H1 (cell line): ENCODE data around the gene COL8A1. TPM values are rescaled to one million over a fixed set of nuclear protein-coding genes. Genes with fewer than 3 reads are reported as not detected.

Source experiments
- CTCF ChIA-PET: fragments of 300-600 bp; sonication (Branson Sonifier 250); formaldehyde crosslinking; loops from one replicate; lab custom pipeline; 2021; ENCODE audit not compliant: partially characterized antibody; lab: Charles Lee
- POLR2A ChIA-PET: fragments of 300-600 bp; sonication (Branson Sonifier 250); formaldehyde crosslinking; loops from one replicate; lab custom pipeline; 2021; ENCODE audit warnings: inconsistent platforms; ENCODE audit not compliant: partially characterized antibody; lab: Charles Lee
- DNase-seq, 2 experiments: peaks; one replicate each; pipeline versions ENCODE4 v3.0.0 to v3.0.0-alpha.2; 2010 to 2022; ENCODE audit warnings: low spot score in 2 of 2, low read depth in 1 of 2, mixed read lengths in 1 of 2
- FAIRE-seq: peaks from 2 replicates; lab custom pipeline; 2011; peaks lifted over from hg19 to GRCh38; lab: Jason Lieb, UNC
- H2AFZ ChIP-seq: 2 replicates; pipeline ENCODE4 v1.8.1; 2012; ENCODE audit warnings: low read length, inconsistent platforms
- H2AK5ac ChIP-seq: 2 replicates; pipeline ENCODE4 v1.6.1; 2013; ENCODE audit warnings: low read depth, low read length
- H2BK120ac ChIP-seq: replicated peaks from 2 replicates; pipeline ENCODE3; 2013; ENCODE audit warnings: low read depth, low read length, inconsistent platforms
- H2BK12ac ChIP-seq: 2 replicates; pipeline ENCODE4 v1.6.1; 2013; ENCODE audit warnings: low read depth, low read length
- H2BK15ac ChIP-seq: 2 replicates; pipeline ENCODE4 v1.6.1; 2013; ENCODE audit warnings: low read length
- H2BK20ac ChIP-seq: 2 replicates; pipeline ENCODE4 v1.6.1; 2013; ENCODE audit warnings: low read length
- H2BK5ac ChIP-seq: 2 replicates; pipeline ENCODE4 v1.6.1; 2013; ENCODE audit warnings: low read depth, low read length
- H3K14ac ChIP-seq: 2 replicates; pipeline ENCODE4 v1.6.1; 2013; ENCODE audit warnings: inconsistent platforms; ENCODE audit not compliant: insufficient read length
- H3K18ac ChIP-seq: 2 replicates; pipeline ENCODE4 v1.6.1; 2013; ENCODE audit warnings: low read length; ENCODE audit errors: extremely low read depth
- H3K23ac ChIP-seq: 2 replicates; pipeline ENCODE4 v1.6.1; 2013; ENCODE audit warnings: inconsistent platforms; ENCODE audit not compliant: insufficient read length
- H3K23me2 ChIP-seq: 2 replicates; pipeline ENCODE4 v1.6.1; 2013; ENCODE audit warnings: low read depth, low read length
- H3K27ac ChIP-seq: 2 replicates; pipeline ENCODE4 v1.6.1; 2011; ENCODE audit warnings: low read depth, low read length, inconsistent platforms
- H3K27me3 ChIP-seq, 4 experiments: replicated peaks in 1 of 4; 1 replicate in 1 of 4; 2 replicates in 3 of 4; pipeline versions ENCODE4 v1.6.1 to v1.8.1; 2011 to 2013; ENCODE audit warnings: low read length in 3 of 4, mild to moderate bottlenecking in 3 of 4, inconsistent platforms in 2 of 4, mixed read lengths in 2 of 4, moderate library complexity in 1 of 4; ENCODE audit not compliant: control insufficient read depth in 3 of 4, insufficient read depth in 3 of 4; ENCODE audit errors: extremely low read depth in 1 of 4
- H3K36me3 ChIP-seq, 4 experiments: 2 replicates each; pipeline versions ENCODE4 v1.6.1 to v1.8.1; 2011 to 2013; ENCODE audit warnings: mild to moderate bottlenecking in 4 of 4, low read length in 3 of 4, moderate library complexity in 2 of 4, control low read depth in 1 of 4, inconsistent platforms in 1 of 4; ENCODE audit not compliant: insufficient read depth in 4 of 4, control insufficient read depth in 2 of 4
- H3K4ac ChIP-seq: replicated peaks from 2 replicates; pipeline ENCODE3; 2013; ENCODE audit warnings: low read length, low read depth, mixed read lengths, inconsistent platforms; ENCODE audit not compliant: insufficient read length
- H3K4me1 ChIP-seq, 4 experiments: replicated peaks in 1 of 4; 1 replicate in 1 of 4; 2 replicates in 3 of 4; pipeline versions ENCODE4 v1.6.1 to v1.8.1; 2011 to 2013; ENCODE audit warnings: low read length in 3 of 4, inconsistent platforms in 2 of 4, mixed read lengths in 1 of 4; ENCODE audit not compliant: insufficient read depth in 4 of 4, control insufficient read depth in 3 of 4
- H3K4me2 ChIP-seq, 2 experiments: 2 replicates each; pipeline versions ENCODE4 v1.6.1 to v1.8.1; 2011 to 2013; ENCODE audit warnings: low read depth in 2 of 2, low read length in 2 of 2, control low read depth in 1 of 2, inconsistent platforms in 1 of 2, mild to moderate bottlenecking in 1 of 2; ENCODE audit not compliant: insufficient read depth in 1 of 2
- H3K4me3 ChIP-seq, 4 experiments: fragments of 200-600, 300-600 bp in 1 of 4; sonication (generic), shearing (Covaris generic), sonication (Bioruptor Twin) in 1 of 4; 2 replicates each; pipeline versions ENCODE4 v1.5.1 to v1.8.1; 2011 to 2016; ENCODE audit warnings: low read length in 4 of 4, low read depth in 3 of 4, control low read depth in 2 of 4, inconsistent platforms in 2 of 4, mild to moderate bottlenecking in 2 of 4, mixed read lengths in 1 of 4, moderate library complexity in 1 of 4; ENCODE audit not compliant: insufficient read depth in 2 of 4; ENCODE audit errors: extremely low read depth in 1 of 4
- H3K56ac ChIP-seq: replicated peaks from 2 replicates; pipeline ENCODE3; 2013; ENCODE audit warnings: low read depth, mild to moderate bottlenecking, mixed read lengths, low read length, inconsistent platforms; ENCODE audit not compliant: insufficient read length
- H3K79me1 ChIP-seq: 2 replicates; pipeline ENCODE4 v1.6.1; 2013; ENCODE audit warnings: low read depth, low read length, control low read depth
- H3K79me2 ChIP-seq, 2 experiments: 2 replicates each; pipeline versions ENCODE4 v1.6.1 to v1.8.1; 2012 to 2013; ENCODE audit warnings: low read length in 2 of 2, mild to moderate bottlenecking in 2 of 2, inconsistent platforms in 1 of 2; ENCODE audit not compliant: insufficient read depth in 2 of 2, control insufficient read depth in 1 of 2
- H3K9ac ChIP-seq, 4 experiments: replicated peaks in 1 of 4; 1 replicate in 1 of 4; 2 replicates in 3 of 4; pipeline versions ENCODE4 v1.6.1 to v1.8.1; 2011 to 2013; ENCODE audit warnings: low read depth in 3 of 4, low read length in 3 of 4, control low read depth in 2 of 4, mild to moderate bottlenecking in 2 of 4, moderate library complexity in 2 of 4, inconsistent platforms in 1 of 4; ENCODE audit errors: extremely low read depth in 1 of 4
- H3K9me3 ChIP-seq, 2 experiments: 2 replicates each; pipeline versions ENCODE4 v1.6.1 to v1.8.1; 2012 to 2013; ENCODE audit warnings: mild to moderate bottlenecking in 2 of 2, moderate library complexity in 2 of 2, control low read depth in 1 of 2, inconsistent platforms in 1 of 2, low read depth in 1 of 2, low read length in 1 of 2, mixed read lengths in 1 of 2; ENCODE audit not compliant: insufficient read depth in 2 of 2
- H4K20me1 ChIP-seq, 2 experiments: replicated peaks in 1 of 2; 2 replicates each; pipeline versions ENCODE3 to v1.8.1; 2011 to 2013; ENCODE audit warnings: inconsistent platforms in 2 of 2, low read length in 2 of 2, mild to moderate bottlenecking in 1 of 2; ENCODE audit not compliant: insufficient read depth in 2 of 2, control insufficient read depth in 1 of 2
- H4K5ac ChIP-seq: 2 replicates; pipeline ENCODE4 v1.6.1; 2013; ENCODE audit warnings: low read length, low read depth, mixed read lengths, inconsistent platforms; ENCODE audit not compliant: insufficient read length
- H4K8ac ChIP-seq: 2 replicates; pipeline ENCODE4 v1.8.0; 2013; ENCODE audit warnings: mild to moderate bottlenecking, moderate library complexity, low read length, inconsistent platforms; ENCODE audit not compliant: insufficient read depth; ENCODE audit errors: extremely low read depth
- H4K91ac ChIP-seq: replicated peaks from 2 replicates; pipeline ENCODE3; 2013; ENCODE audit warnings: low read length, mixed read lengths, inconsistent platforms; ENCODE audit not compliant: insufficient read length
- TAF1 ChIP-seq: IDR thresholded peaks from 2 replicates; pipeline ENCODE4 v1.6.1; 2011; ENCODE audit warnings: mild to moderate bottlenecking, low read depth, low read length
- TEAD4 ChIP-seq: IDR thresholded peaks from 2 replicates; pipeline ENCODE4 v1.6.1; 2012; ENCODE audit warnings: low read depth, low read length, inconsistent platforms, mixed read lengths
- WGBS, 2 experiments: shearing (Covaris generic) in 1 of 2; methylation state at CpG; one replicate each; pipeline versions ENCODE4 v1.1.6 to v1.1.7; 2013 to 2015; ENCODE audit warnings: low lambda C conversion rate in 2 of 2, mixed read lengths in 2 of 2, inconsistent platforms in 1 of 2, low coverage in 1 of 2, missing lambda C conversion rate in 1 of 2; ENCODE audit not compliant: insufficient replicate concordance in 2 of 2, insufficient coverage in 1 of 2, insufficient read length in 1 of 2; ENCODE audit errors: extremely low coverage in 1 of 2, missing lambda C conversion rate in 1 of 2; 5-methylcytosine and 5-hydroxymethylcytosine counted together
- polyA plus RNA-seq, 7 experiments: library from polyadenylated mRNA; depleted of rRNA in 3 of 7; stranded (reverse) in 5 of 7; unstranded in 2 of 7; fragments of >200 nt in 5 of 7; fragments of 200-250 nt in 2 of 7; gene quantifications; 1 replicate in 5 of 7; 2 replicates in 1 of 7; 4 replicates in 1 of 7; pipeline versions ENCODE4 v1.2.1 to v1.2.3, GENCODE V29; 2011 to 2013; ENCODE audit warnings: missing spikeins in 2 of 7, mixed read lengths in 2 of 7
- total RNA-seq: library from RNA; stranded (reverse); fragmentation: NEBNext Ultra II Directional; extraction: Animal tissue kit (Norgen Biotek cat#: 25700); gene quantifications from 2 replicates; pipeline ENCODE4 v1.2.1, GENCODE V29; 2021
- TF ChIP-seq, protein P1 (sequence below): IDR thresholded peaks from 2 replicates; pipeline ENCODE4 v1.6.1; 2012; ENCODE audit warnings: low read length, inconsistent platforms

Gene COL8A1
- total and polyA plus RNA-seq, 2 of the 8 experiments (the other 6 are each of a cell fraction or from before 2014, with no cell fraction given): 0.21 to 1.2 TPM

DNA sequence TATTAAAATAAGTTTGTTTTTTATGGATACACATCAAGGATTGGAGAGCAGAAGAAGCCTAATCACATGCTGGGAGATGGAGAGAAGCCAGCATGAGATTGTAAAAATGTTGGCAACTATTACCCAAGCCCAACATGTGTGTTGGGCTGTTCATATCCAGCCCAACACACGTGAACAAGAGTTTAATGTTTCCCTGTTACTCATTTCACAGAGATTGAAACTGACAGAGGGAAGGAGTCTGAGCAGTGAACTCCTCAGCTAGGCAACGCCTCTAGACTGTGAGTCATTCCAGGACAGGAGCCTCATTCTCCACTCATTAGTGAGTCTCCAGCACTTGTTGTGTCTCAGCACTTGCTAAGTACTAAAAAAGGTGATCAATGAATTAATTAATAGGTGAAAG lies 136.1 kb downstream of the COL8A1 start:
- no peaks in the 10 kb centered on the region for H3K23me2 ChIP-seq
- ChIA-PET POLR2A (no interaction called here), CTCF (no interaction called here)
- H3K4me2 ChIP-seq: no peak overlapping the region
- no peak overlapping the region for H2BK15ac ChIP-seq
- H3K23ac ChIP-seq: no peak overlapping the region
- H2AFZ ChIP-seq: no peak overlapping the region
- TF ChIP-seq TEAD4 (no peak), TAF1 (no peak)
- TF ChIP-seq, protein P1, sequence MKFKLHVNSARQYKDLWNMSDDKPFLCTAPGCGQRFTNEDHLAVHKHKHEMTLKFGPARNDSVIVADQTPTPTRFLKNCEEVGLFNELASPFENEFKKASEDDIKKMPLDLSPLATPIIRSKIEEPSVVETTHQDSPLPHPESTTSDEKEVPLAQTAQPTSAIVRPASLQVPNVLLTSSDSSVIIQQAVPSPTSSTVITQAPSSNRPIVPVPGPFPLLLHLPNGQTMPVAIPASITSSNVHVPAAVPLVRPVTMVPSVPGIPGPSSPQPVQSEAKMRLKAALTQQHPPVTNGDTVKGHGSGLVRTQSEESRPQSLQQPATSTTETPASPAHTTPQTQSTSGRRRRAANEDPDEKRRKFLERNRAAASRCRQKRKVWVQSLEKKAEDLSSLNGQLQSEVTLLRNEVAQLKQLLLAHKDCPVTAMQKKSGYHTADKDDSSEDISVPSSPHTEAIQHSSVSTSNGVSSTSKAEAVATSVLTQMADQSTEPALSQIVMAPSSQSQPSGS: no peak
- no peaks in the 10 kb centered on the region for H3K9me3 ChIP-seq
- H3K79me1 ChIP-seq: no peaks in the 10 kb centered on the region
- WGBS, 2 experiments: 94% methylated on average over 2 of the region's 2 CpGs; no CpG with 5 or more reads in 1 of the 2 experiments
- H3K79me2 ChIP-seq: no peaks in the 10 kb centered on the region
- H4K20me1 ChIP-seq: no peaks in the 10 kb centered on the region
- no peak overlapping the region for H4K5ac ChIP-seq
- H3K27me3 ChIP-seq: no peaks in the 10 kb centered on the region
- peaks cover 0 to 6% (median 0%) of the 10 kb centered on the region in 4 experiments; a peak in 1 of 7 replicates for H3K4me1 ChIP-seq
- no peak overlapping the region for H2BK5ac ChIP-seq
- H3K4me3 ChIP-seq: no peak overlapping the region
- no peak overlapping the region for H4K8ac ChIP-seq
- no peak overlapping the region for H3K56ac ChIP-seq
- H2AK5ac ChIP-seq: no peak overlapping the region
- FAIRE-seq: no peak
- H3K18ac ChIP-seq: no peak overlapping the region
- no peak overlapping the region for H3K9ac ChIP-seq
- no peak overlapping the region for H2BK12ac ChIP-seq
- no peak overlapping the region for H2BK20ac ChIP-seq
- no peak overlapping the region for H2BK120ac ChIP-seq
- no peak overlapping the region for H3K27ac ChIP-seq
- no peak for DNase-seq
- no peak overlapping the region for H3K14ac ChIP-seq
- H4K91ac ChIP-seq: no peak overlapping the region
- H3K4ac ChIP-seq: no peak overlapping the region
- no peaks in the 10 kb centered on the region; a peak in 1 of 8 replicates for H3K36me3 ChIP-seq
